AG10803 (cell line): ENCODE data around the gene NDRG4.

Source experiments
- DNase-seq: peaks from one replicate; pipeline ENCODE4 v3.0.0; 2010; ENCODE audit warnings: low read depth
- H3K4me3 ChIP-seq: 2 replicates; pipeline ENCODE4 v1.5.1; 2011; ENCODE audit warnings: mild to moderate bottlenecking, low read length, control low read depth
- TF ChIP-seq, protein P1 (sequence below): conservative IDR thresholded peaks from 2 replicates; pipeline ENCODE4 v1.5.1; 2011; ENCODE audit warnings: mild to moderate bottlenecking, low read length, control low read depth, inconsistent platforms

The NDRG4 gene

DNA sequence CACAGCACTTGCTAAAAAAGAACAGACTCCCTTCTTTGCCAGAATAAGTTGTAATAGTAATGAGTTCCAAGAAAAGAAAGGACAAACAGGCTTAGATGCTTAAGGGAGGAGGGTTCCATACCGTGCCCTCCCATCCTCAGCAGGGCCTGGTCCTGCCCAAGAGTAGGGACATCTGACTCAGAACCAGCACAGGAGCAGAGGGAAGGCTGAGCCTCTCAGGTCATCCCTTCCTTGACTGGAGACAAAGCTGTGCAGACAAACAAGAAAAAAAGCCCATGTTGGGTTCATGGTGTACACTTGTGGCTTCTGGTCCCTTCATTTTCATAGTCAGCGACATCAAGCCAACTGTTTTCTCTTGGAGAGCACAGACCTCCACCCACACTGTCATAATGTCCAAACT lies 44.2 kb upstream of the NDRG4 start:
- H3K4me3 ChIP-seq: no peak overlapping the region
- TF ChIP-seq, protein P1, sequence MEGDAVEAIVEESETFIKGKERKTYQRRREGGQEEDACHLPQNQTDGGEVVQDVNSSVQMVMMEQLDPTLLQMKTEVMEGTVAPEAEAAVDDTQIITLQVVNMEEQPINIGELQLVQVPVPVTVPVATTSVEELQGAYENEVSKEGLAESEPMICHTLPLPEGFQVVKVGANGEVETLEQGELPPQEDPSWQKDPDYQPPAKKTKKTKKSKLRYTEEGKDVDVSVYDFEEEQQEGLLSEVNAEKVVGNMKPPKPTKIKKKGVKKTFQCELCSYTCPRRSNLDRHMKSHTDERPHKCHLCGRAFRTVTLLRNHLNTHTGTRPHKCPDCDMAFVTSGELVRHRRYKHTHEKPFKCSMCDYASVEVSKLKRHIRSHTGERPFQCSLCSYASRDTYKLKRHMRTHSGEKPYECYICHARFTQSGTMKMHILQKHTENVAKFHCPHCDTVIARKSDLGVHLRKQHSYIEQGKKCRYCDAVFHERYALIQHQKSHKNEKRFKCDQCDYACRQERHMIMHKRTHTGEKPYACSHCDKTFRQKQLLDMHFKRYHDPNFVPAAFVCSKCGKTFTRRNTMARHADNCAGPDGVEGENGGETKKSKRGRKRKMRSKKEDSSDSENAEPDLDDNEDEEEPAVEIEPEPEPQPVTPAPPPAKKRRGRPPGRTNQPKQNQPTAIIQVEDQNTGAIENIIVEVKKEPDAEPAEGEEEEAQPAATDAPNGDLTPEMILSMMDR: no peak
- no peak for DNase-seq

- TF ChIP-seq, protein P1: no peak
- no peak for DNase-seq
- no peak overlapping the region for H3K4me3 ChIP-seq
These were observed 43.8 kb upstream of the NDRG4 start for GRCh38 chr16:58456193-58456592.

- TF ChIP-seq, protein P1: no peak
- no peak for DNase-seq
- no peak overlapping the region for H3K4me3 ChIP-seq
These were observed 41.2 kb upstream of the NDRG4 start for GRCh38 chr16:58458606-58459343.

DNA sequence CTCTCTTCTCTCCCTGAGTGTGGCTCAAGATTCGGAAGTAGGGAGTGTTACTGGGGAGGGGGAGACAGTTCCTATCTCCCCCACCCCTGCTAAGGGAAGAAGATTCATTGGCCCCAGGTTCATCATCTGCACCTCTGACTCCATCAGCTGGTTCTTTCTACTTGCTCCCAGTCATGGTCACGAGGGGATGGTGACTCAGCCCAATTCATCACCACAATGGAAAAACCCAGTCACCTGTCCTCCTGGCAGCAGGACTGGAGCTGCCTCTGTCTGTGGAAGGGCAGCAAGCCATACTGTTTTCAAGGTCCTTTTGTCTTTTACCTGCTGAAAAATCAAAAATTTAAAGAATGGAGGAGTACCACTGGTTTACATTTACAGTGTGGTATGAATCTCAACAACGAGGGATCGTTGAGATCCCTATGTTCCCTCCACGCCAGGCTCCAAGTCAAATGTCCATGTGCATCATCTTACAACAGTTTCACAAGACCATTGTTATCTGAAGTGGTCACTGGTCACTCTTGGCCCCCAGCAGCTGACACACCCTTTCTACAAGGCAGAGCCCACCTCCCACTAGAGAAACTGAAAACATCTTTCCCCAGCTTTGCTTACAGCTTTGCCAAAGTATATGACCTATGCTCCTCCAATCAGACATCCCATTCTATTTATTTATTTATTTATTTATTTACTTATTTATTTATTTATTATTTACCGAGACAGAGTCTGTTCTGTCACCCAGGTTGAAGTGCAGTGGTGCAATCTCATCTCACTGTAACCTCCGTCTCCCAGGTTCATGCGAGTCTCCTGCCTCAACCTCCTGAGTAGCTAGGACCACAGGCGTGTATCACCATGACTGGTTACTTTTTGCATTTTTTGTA lies 40.4 kb upstream of the NDRG4 start:
- TF ChIP-seq, protein P1: no peak
- DNase-seq: no peak
- H3K4me3 ChIP-seq: no peak overlapping the region

- TF ChIP-seq, protein P1: no peak
- H3K4me3 ChIP-seq: no peak overlapping the region
- DNase-seq: no peak
These were observed 39.7 kb upstream of the NDRG4 start for GRCh38 chr16:58460219-58460610.

DNA sequence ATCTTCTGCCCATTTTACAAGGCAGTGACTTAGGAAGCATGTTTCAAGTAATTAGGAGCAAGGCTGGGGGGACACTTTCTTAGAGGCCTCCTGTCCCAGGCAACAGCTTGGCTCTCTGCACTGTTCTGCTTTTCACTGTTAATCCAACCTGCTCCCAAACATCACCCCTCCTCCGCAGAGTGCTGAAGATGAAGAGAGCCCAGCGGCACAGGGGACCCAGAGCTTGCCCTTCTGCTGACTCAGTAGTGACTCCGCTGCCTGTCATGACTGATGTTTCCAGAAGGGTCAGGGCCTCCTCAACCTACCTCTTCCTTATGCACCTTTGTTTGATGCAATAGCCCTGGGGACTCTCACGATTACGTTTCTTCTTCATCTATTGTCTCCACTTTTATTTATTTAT lies 38.9 kb upstream of the NDRG4 start:
- no peak for DNase-seq
- no peak overlapping the region for H3K4me3 ChIP-seq
- TF ChIP-seq, protein P1: no peak

DNA sequence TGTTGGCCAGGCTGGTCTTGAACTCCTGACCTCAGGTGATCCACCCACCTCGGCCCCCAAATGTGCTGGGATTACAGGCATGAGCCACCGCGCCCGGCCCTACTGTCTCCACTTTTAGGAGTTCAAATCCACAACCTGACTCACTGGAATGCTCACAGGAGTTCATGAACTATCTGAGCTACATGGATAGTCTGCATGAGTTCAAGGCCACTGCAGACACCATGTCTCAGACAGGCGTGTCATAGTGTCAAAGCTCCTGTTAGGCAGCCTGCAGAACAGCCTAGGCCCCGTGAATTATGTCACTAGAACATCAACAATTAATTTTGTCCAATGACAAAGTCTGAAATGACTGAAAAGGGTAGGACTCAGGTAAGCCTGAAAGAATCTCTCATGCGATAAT lies 38.3 kb upstream of the NDRG4 start:
- TF ChIP-seq, protein P1: no peak
- DNase-seq: no peak
- no peak overlapping the region for H3K4me3 ChIP-seq
